Duodenal mucosa (tissue), 2 donors: ENCODE measurements around the gene CSRP1.

Experiments
- H3K27ac ChIP-seq: one replicate; pipeline ENCODE4 v1.7.0; 2013; ENCODE audit warnings: low read depth, low read length
- H3K27me3 ChIP-seq, 2 donors: one replicate each; pipeline ENCODE4 v1.7.0; 2013; ENCODE audit warnings: low read length in 2 of 2, control low read depth in 1 of 2; ENCODE audit not compliant: insufficient read depth in 2 of 2, control insufficient read depth in 1 of 2
- H3K36me3 ChIP-seq, 2 donors: one replicate each; pipeline ENCODE4 v1.7.0; 2013; ENCODE audit warnings: low read length in 2 of 2, control low read depth in 1 of 2; ENCODE audit not compliant: insufficient read depth in 2 of 2, control insufficient read depth in 1 of 2
- H3K4me1 ChIP-seq, 2 donors: one replicate each; pipeline ENCODE4 v1.7.0; 2013; ENCODE audit warnings: low read length in 2 of 2, control low read depth in 1 of 2; ENCODE audit not compliant: insufficient read depth in 2 of 2, control insufficient read depth in 1 of 2
- H3K4me3 ChIP-seq, 2 donors: one replicate each; pipeline ENCODE4 v1.7.0; 2013; ENCODE audit warnings: low read length in 2 of 2, low read depth in 1 of 2
- H3K9ac ChIP-seq, 2 donors: one replicate each; pipeline ENCODE4 v1.7.0; 2013; ENCODE audit warnings: low read length in 2 of 2, low read depth in 1 of 2
- H3K9me3 ChIP-seq, 2 donors: one replicate each; pipeline ENCODE4 v1.7.0; 2013; ENCODE audit warnings: low read length in 2 of 2, control low read depth in 1 of 2; ENCODE audit not compliant: control insufficient read depth in 1 of 2

The CSRP1 gene

GRCh38 chr1:201511941-201512539, 5.1 kb upstream of the CSRP1 start:
- Histone ChIP-seq H3K4me1 (peaks cover 20 to 40% of the 10 kb centered on the region in 2 donors), H3K27me3 (no peaks in the 10 kb centered on the region), H3K27ac (peak overlapping the region; percentile 22), H3K4me3 (no peak overlapping the region), H3K9ac (peak overlapping the region in 1 of 2 donors; percentile 36), H3K9me3 (no peaks in the 10 kb centered on the region), H3K36me3 (no peaks in the 10 kb centered on the region)

- Histone ChIP-seq H3K4me1 (peaks cover 20 to 41% of the 10 kb centered on the region in 2 donors), H3K9me3 (no peaks in the 10 kb centered on the region), H3K27me3 (no peaks in the 10 kb centered on the region), H3K36me3 (no peaks in the 10 kb centered on the region), H3K27ac (peak overlapping the region; percentile 22), H3K4me3 (no peak overlapping the region), H3K9ac (no peak overlapping the region)
Measured at GRCh38 chr1:201511396-201511940, 4.5 kb upstream of the CSRP1 start.

GRCh38 chr1:201510734-201511133, 3.8 kb upstream of the CSRP1 start:
- Histone ChIP-seq H3K4me3 (no peak overlapping the region), H3K4me1 (peaks cover 27 to 45% of the 10 kb centered on the region in 2 donors), H3K9me3 (no peaks in the 10 kb centered on the region), H3K27me3 (no peaks in the 10 kb centered on the region), H3K27ac (no peak overlapping the region), H3K36me3 (no peaks in the 10 kb centered on the region), H3K9ac (no peak overlapping the region)

GRCh38 chr1:201509601-201510374, 2.9 kb upstream of the CSRP1 start:
- H3K4me3 ChIP-seq = no peak overlapping the region
- no peak overlapping the region for H3K27ac ChIP-seq
- H3K36me3 ChIP-seq = no peaks in the 10 kb centered on the region

GRCh38 chr1:201508809-201509208, 1.9 kb upstream of the CSRP1 start:
- no peak overlapping the region for H3K4me3 ChIP-seq
- H3K27ac ChIP-seq = no peak overlapping the region
- H3K9ac ChIP-seq = no peak overlapping the region
- H3K4me1 ChIP-seq = peaks cover 35 to 50% of the 10 kb centered on the region in 2 donors
- H3K9me3 ChIP-seq = no peaks in the 10 kb centered on the region
- H3K27me3 ChIP-seq = no peaks in the 10 kb centered on the region
- no peaks in the 10 kb centered on the region for H3K36me3 ChIP-seq

More at GRCh38 chr1:201509601-201510374, 2.9 kb upstream of the CSRP1 start:
- Histone ChIP-seq H3K9me3 (no peaks in the 10 kb centered on the region), H3K9ac (no peak overlapping the region), H3K27me3 (no peaks in the 10 kb centered on the region), H3K4me1 (peaks cover 34 to 45% of the 10 kb centered on the region in 2 donors)

GRCh38 chr1:201507360-201507675, 395 bp upstream of the CSRP1 start:
- H3K9me3 ChIP-seq = no peaks in the 10 kb centered on the region
- H3K27me3 ChIP-seq = no peaks in the 10 kb centered on the region
- H3K27ac ChIP-seq = peak overlapping the region; percentile 73
- H3K9ac ChIP-seq = peak overlapping the region; percentile 89 to 94
- peaks cover 48 to 49% of the 10 kb centered on the region in 2 donors for H3K4me1 ChIP-seq
- peak overlapping the region; percentile 86 to 87 for H3K4me3 ChIP-seq
- H3K36me3 ChIP-seq = no peaks in the 10 kb centered on the region

- peak overlapping the region; percentile 86 to 87 for H3K4me3 ChIP-seq
- no peaks in the 10 kb centered on the region for H3K9me3 ChIP-seq
- H3K4me1 ChIP-seq = peaks cover 49% of the 10 kb centered on the region in 2 donors
- H3K36me3 ChIP-seq = no peaks in the 10 kb centered on the region
- H3K27me3 ChIP-seq = no peaks in the 10 kb centered on the region
- peak overlapping the region; percentile 89 to 94 for H3K9ac ChIP-seq
- peak overlapping the region; percentile 89 for H3K27ac ChIP-seq
Measured at GRCh38 chr1:201506092-201506491, 831 bp downstream of the CSRP1 start.

GRCh38 chr1:201505503-201505890, 1.4 kb downstream of the CSRP1 start:
- Histone ChIP-seq H3K4me3 (peak overlapping the region; percentile 86 to 87), H3K27me3 (no peaks in the 10 kb centered on the region), H3K27ac (peak overlapping the region; percentile 89), H3K36me3 (no peaks in the 10 kb centered on the region), H3K9ac (peak overlapping the region; percentile 89 to 94), H3K9me3 (no peaks in the 10 kb centered on the region), H3K4me1 (peaks cover 54 to 55% of the 10 kb centered on the region in 2 donors)

GRCh38 chr1:201504799-201505502, 2.0 kb downstream of the CSRP1 start:
- Histone ChIP-seq H3K4me1 (peaks cover 57 to 59% of the 10 kb centered on the region in 2 donors), H3K9ac (peak overlapping the region; percentile 89 to 94), H3K27ac (peak overlapping the region; percentile 89), H3K27me3 (no peaks in the 10 kb centered on the region), H3K9me3 (no peaks in the 10 kb centered on the region), H3K4me3 (peak overlapping the region; percentile 86 to 87), H3K36me3 (no peaks in the 10 kb centered on the region)

- Histone ChIP-seq H3K4me1 (peaks cover 57 to 59% of the 10 kb centered on the region in 2 donors), H3K4me3 (peak overlapping the region in 1 of 2 donors; percentile 18)
Measured at GRCh38 chr1:201504179-201504631, 2.7 kb downstream of the CSRP1 start.

More at GRCh38 chr1:201504179-201504631, 2.7 kb downstream of the CSRP1 start:
- Histone ChIP-seq H3K9ac (peak overlapping the region in 1 of 2 donors; percentile 6), H3K27ac (peak overlapping the region; percentile 70), H3K36me3 (no peaks in the 10 kb centered on the region), H3K27me3 (no peaks in the 10 kb centered on the region), H3K9me3 (no peaks in the 10 kb centered on the region)
